DND-41 (cell line): Measurements from ENCODE around the gene KCNB1.

ENCODE experiments used
- ATAC-seq: fragments of 200-7000 bp; cut with Tn5 transposase; 3 replicates; pipeline ENCODE4 v1.9.1; 2021; ENCODE audit warnings: low read depth; ENCODE audit not compliant: insufficient read depth
- DNase-seq: peaks from one replicate; pipeline ENCODE4 v3.0.0-alpha.2; 2020
- H2AFZ ChIP-seq: 2 replicates; pipeline ENCODE4 v1.6.0; 2012; ENCODE audit warnings: low read depth, low read length
- H3K27ac ChIP-seq: 2 replicates; pipeline ENCODE4 v1.5.1; 2012; ENCODE audit warnings: low read length, inconsistent platforms
- H3K27me3 ChIP-seq: fragments of 200-600 bp; sonication (generic); 2 replicates; pipeline ENCODE4 v1.6.0; 2012; ENCODE audit warnings: low read length, mild to moderate bottlenecking, inconsistent platforms; ENCODE audit not compliant: insufficient read depth, poor library complexity
- H3K36me3 ChIP-seq: 2 replicates; pipeline ENCODE4 v1.5.1; 2012; ENCODE audit warnings: low read length, inconsistent platforms; ENCODE audit not compliant: insufficient read depth
- H3K4me1 ChIP-seq: 2 replicates; pipeline ENCODE4 v1.5.1; 2012; ENCODE audit warnings: mild to moderate bottlenecking, low read length; ENCODE audit not compliant: insufficient read depth
- H3K4me2 ChIP-seq: 2 replicates; pipeline ENCODE4 v1.6.0; 2012; ENCODE audit warnings: mild to moderate bottlenecking, moderate library complexity, low read length, inconsistent platforms; ENCODE audit not compliant: insufficient read depth
- H3K4me3 ChIP-seq, 2 experiments: fragments of 200-600 bp in 1 of 2; shearing (Covaris generic) in 1 of 2; 2 replicates each; pipeline ENCODE4 v1.5.1; 2012 to 2016; ENCODE audit warnings: inconsistent platforms in 2 of 2, low read length in 2 of 2, mild to moderate bottlenecking in 2 of 2, low read depth in 1 of 2, moderate library complexity in 1 of 2
- H3K79me2 ChIP-seq: 2 replicates; pipeline ENCODE4 v1.6.0; 2012; ENCODE audit warnings: low read length, inconsistent platforms; ENCODE audit not compliant: insufficient read depth
- H3K9ac ChIP-seq: 2 replicates; pipeline ENCODE4 v1.6.0; 2012; ENCODE audit warnings: low read depth, mild to moderate bottlenecking, inconsistent platforms, low read length, moderate library complexity
- H3K9me3 ChIP-seq: 2 replicates; pipeline ENCODE4 v1.5.1; 2012; ENCODE audit warnings: low read length, moderate library complexity, mild to moderate bottlenecking, inconsistent platforms; ENCODE audit not compliant: insufficient read depth, severe bottlenecking
- H4K20me1 ChIP-seq: 2 replicates; pipeline ENCODE4 v1.6.0; 2012; ENCODE audit warnings: low read length; ENCODE audit not compliant: insufficient read depth
- EZH2 ChIP-seq: IDR thresholded peaks from 3 replicates; pipeline ENCODE4 v1.6.1; 2012; ENCODE audit warnings: borderline replicate concordance, low read depth, mild to moderate bottlenecking, moderate library complexity, low read length, inconsistent platforms; ENCODE audit not compliant: severe bottlenecking
- TF ChIP-seq, protein P1 (sequence below): IDR thresholded peaks from 2 replicates; pipeline ENCODE4 v1.5.1; 2012; ENCODE audit warnings: borderline replicate concordance, low read length, moderate library complexity, mild to moderate bottlenecking; ENCODE audit not compliant: poor library complexity, severe bottlenecking; ENCODE audit errors: extremely low read depth

Gene KCNB1

DNA sequence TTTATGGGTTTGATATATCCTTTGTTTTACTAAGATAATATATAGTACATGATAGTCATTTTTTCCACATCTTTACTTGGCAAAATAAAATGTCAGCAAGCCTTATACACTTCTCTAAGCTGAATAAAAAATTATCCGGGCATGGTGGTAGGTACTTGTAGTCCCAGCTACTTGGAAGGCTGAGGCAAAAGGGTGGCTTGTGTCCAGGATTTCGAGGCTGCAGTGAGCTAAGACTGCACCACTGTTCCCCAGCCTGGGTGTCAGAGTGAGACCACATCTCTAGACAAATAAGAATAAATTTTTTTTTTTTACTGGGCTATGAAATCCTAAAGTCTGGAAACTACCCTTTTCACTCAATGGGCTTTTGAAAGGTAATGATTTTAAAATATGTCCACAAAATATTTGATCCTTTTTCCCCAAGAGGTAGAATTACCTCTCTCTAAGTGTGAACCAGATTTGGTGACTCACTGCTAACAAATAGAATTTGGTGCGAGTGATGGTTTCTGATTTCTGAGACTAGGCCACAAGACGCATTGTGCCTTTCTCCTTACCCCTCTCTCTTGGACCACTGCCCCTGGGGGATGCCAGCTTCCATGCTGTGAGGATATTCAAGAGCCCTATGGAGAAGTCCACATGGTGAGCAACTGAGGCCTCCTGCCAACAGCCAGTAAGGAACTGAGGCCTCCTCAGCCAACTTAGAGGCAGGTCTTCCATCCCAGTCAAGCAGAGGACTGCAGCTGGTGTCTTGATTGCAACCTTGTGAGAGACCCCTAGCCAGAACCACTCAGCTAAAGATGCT is 120.4 kb downstream of the KCNB1 start:
- peaks cover 20% of the 10 kb centered on the region for H3K27me3 ChIP-seq

GRCh38 chr20:49360242-49360968 is 122.1 kb downstream of the KCNB1 start:
- H4K20me1 ChIP-seq: no peaks in the 10 kb centered on the region
- DNase-seq (no peak), ATAC-seq (no peak)
- H3K9ac ChIP-seq: no peak overlapping the region
- no peaks in the 10 kb centered on the region for H3K9me3 ChIP-seq
- H3K4me3 ChIP-seq: no peak overlapping the region
- no peak for TF ChIP-seq EZH2
- TF ChIP-seq, protein P1, sequence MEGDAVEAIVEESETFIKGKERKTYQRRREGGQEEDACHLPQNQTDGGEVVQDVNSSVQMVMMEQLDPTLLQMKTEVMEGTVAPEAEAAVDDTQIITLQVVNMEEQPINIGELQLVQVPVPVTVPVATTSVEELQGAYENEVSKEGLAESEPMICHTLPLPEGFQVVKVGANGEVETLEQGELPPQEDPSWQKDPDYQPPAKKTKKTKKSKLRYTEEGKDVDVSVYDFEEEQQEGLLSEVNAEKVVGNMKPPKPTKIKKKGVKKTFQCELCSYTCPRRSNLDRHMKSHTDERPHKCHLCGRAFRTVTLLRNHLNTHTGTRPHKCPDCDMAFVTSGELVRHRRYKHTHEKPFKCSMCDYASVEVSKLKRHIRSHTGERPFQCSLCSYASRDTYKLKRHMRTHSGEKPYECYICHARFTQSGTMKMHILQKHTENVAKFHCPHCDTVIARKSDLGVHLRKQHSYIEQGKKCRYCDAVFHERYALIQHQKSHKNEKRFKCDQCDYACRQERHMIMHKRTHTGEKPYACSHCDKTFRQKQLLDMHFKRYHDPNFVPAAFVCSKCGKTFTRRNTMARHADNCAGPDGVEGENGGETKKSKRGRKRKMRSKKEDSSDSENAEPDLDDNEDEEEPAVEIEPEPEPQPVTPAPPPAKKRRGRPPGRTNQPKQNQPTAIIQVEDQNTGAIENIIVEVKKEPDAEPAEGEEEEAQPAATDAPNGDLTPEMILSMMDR: no peak
- H3K36me3 ChIP-seq: no peaks in the 10 kb centered on the region
- H3K27ac ChIP-seq: no peak overlapping the region
- no peaks in the 10 kb centered on the region for H3K4me1 ChIP-seq
- no peaks in the 10 kb centered on the region for H3K79me2 ChIP-seq
- H3K27me3 ChIP-seq: peaks cover 14% of the 10 kb centered on the region
- H3K4me2 ChIP-seq: no peak overlapping the region
- no peak overlapping the region for H2AFZ ChIP-seq

More for the DNA sequence above, 120.4 kb downstream of the KCNB1 start:
- ATAC-seq (no peak), DNase-seq (no peak)
- TF ChIP-seq, protein P1: no peak
- TF ChIP-seq EZH2: no peak
- H3K36me3 ChIP-seq: no peaks in the 10 kb centered on the region
- no peak overlapping the region for H2AFZ ChIP-seq
- H3K4me1 ChIP-seq: no peaks in the 10 kb centered on the region
- no peaks in the 10 kb centered on the region for H3K9me3 ChIP-seq
- no peak overlapping the region for H3K27ac ChIP-seq
- H3K79me2 ChIP-seq: no peaks in the 10 kb centered on the region
- H3K4me3 ChIP-seq: no peak overlapping the region
- H4K20me1 ChIP-seq: no peaks in the 10 kb centered on the region
- H3K9ac ChIP-seq: no peak overlapping the region
- no peak overlapping the region for H3K4me2 ChIP-seq

DNA sequence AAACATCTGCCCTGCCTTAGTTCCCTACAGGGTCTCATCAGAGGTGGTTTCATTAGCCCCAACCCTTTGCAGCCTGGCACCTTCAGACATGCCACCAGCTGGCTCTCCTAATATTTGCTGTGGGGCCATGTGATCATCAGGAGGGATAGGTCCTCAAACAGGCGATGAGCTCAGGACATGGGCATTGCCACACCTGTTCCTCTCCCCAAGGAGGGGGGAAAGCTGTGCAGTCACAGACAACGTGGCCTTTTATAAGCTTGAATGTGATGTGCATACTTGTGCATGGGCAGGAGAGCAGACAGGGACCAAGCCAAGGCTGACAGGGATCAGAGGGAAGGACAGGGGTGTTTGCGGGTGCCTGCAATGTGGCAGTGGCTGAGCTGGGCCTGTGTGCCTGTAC is 125.8 kb downstream of the KCNB1 start:
- Histone ChIP-seq H3K27ac (no peak overlapping the region), H3K9me3 (no peaks in the 10 kb centered on the region), H3K79me2 (no peaks in the 10 kb centered on the region), H4K20me1 (no peaks in the 10 kb centered on the region), H3K4me3 (no peak overlapping the region), H3K4me2 (no peak overlapping the region), H3K36me3 (no peaks in the 10 kb centered on the region), H3K27me3 (peaks cover 21% of the 10 kb centered on the region), H3K9ac (no peak overlapping the region), H3K4me1 (no peaks in the 10 kb centered on the region), H2AFZ (no peak overlapping the region)
- no peak for ATAC-seq
- DNase-seq: no peak
- TF ChIP-seq, protein P1: no peak
- no peak for TF ChIP-seq EZH2
